WERI-Rb-1 (cell line): ENCODE results near the gene BLTP3A.
"Not testable (repeated sequence)": the region's sequence is repeated elsewhere in the genome, so short reads cannot be mapped to it uniquely, and the experiment has no call there.

Experiments
- DNase-seq: peaks from one replicate; pipeline ENCODE4 v3.0.0-alpha.2; 2020
- H3K27ac ChIP-seq: fragments of 250-450 bp; sonication (Bioruptor Pico); 2 replicates; pipeline ENCODE4 v1.5.1; 2020; ENCODE audit warnings: mild to moderate bottlenecking, moderate library complexity
- H3K27me3 ChIP-seq: fragments of 250-450 bp; sonication (Bioruptor Pico); 2 replicates; pipeline ENCODE4 v1.5.1; 2021; ENCODE audit warnings: mild to moderate bottlenecking, low read depth, moderate library complexity; ENCODE audit not compliant: insufficient read depth, severe bottlenecking
- H3K36me3 ChIP-seq: fragments of 250-450 bp; sonication (Bioruptor Pico); 2 replicates; pipeline ENCODE4 v1.5.1; 2020; ENCODE audit warnings: mild to moderate bottlenecking, moderate library complexity
- H3K4me3 ChIP-seq: 2 replicates; pipeline ENCODE4 v1.5.1; 2011; ENCODE audit warnings: low read depth, mild to moderate bottlenecking, control low read depth, low read length
- H3K9me3 ChIP-seq: fragments of 250-450 bp; sonication (Bioruptor Pico); 2 replicates; pipeline ENCODE4 v1.5.1; 2021; ENCODE audit warnings: mild to moderate bottlenecking, moderate library complexity; ENCODE audit not compliant: severe bottlenecking
- CTCF ChIP-seq: IDR thresholded peaks from 2 replicates; pipeline ENCODE4 v1.5.1; 2011; ENCODE audit warnings: low read depth, mild to moderate bottlenecking, control low read depth, inconsistent platforms, low read length

BLTP3A gene

GRCh38 chr6:34810017-34810882 lies 18.4 kb downstream of the BLTP3A start:
- no peak for TF ChIP-seq CTCF
- Histone ChIP-seq H3K27ac (no peak overlapping the region), H3K9me3 (no peaks in the 10 kb centered on the region), H3K27me3 (no peaks in the 10 kb centered on the region), H3K36me3 (peaks cover 14% of the 10 kb centered on the region), H3K4me3 (no peak overlapping the region)
- no peak for DNase-seq

- no peak for DNase-seq
- Histone ChIP-seq H3K9me3 (no peaks in the 10 kb centered on the region), H3K27me3 (no peaks in the 10 kb centered on the region), H3K36me3 (peaks cover 11% of the 10 kb centered on the region), H3K27ac (no peak overlapping the region), H3K4me3 (no peak overlapping the region)
- TF ChIP-seq CTCF: no peak
Observed at GRCh38 chr6:34810936-34811632, 19.2 kb downstream of the BLTP3A start.

DNA sequence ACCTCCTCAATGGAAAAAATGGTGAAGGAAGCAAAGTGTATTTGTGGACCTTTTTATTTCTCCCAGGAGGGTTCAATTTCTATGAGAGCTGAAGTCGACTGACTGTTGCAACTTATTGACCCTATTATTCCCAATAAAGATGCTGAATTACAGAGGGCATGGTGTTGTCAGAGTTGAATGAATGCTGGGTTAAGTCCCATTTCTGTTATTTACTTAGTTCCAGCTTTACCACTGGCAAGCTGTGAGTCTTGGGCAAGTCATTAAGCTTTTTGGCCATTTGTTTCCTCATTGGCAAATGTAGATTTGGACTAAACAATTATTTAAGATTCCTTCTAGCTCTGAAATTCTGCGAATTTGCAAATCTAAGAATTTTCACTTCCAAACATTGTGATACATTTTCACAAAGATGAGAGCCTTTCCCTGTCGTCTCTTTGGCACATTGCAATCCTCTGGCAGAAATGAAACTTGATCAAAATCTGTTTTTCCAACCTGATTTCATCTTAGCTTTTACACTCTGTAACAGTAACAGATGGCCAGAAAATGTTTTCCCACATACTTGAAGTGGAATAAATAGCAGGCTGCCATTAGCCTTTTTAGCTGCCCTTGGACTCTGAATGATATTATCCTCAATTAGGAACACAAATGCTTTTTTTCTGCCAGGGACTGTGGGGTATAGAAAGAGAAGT lies 21.3 kb downstream of the BLTP3A start:
- Histone ChIP-seq H3K9me3 (no peaks in the 10 kb centered on the region), H3K27ac (no peak overlapping the region), H3K4me3 (no peak overlapping the region), H3K27me3 (no peaks in the 10 kb centered on the region), H3K36me3 (peaks cover 10% of the 10 kb centered on the region)
- no peak for DNase-seq
- no peak for TF ChIP-seq CTCF

- no peaks in the 10 kb centered on the region for H3K9me3 ChIP-seq
- peaks cover 7% of the 10 kb centered on the region for H3K36me3 ChIP-seq
- H3K27ac ChIP-seq: no peak overlapping the region
- H3K4me3 ChIP-seq: no peak overlapping the region
- no peak for TF ChIP-seq CTCF
- DNase-seq: no peak
- H3K27me3 ChIP-seq: no peaks in the 10 kb centered on the region
Observed at GRCh38 chr6:34816635-34817301, 24.9 kb downstream of the BLTP3A start.

DNA sequence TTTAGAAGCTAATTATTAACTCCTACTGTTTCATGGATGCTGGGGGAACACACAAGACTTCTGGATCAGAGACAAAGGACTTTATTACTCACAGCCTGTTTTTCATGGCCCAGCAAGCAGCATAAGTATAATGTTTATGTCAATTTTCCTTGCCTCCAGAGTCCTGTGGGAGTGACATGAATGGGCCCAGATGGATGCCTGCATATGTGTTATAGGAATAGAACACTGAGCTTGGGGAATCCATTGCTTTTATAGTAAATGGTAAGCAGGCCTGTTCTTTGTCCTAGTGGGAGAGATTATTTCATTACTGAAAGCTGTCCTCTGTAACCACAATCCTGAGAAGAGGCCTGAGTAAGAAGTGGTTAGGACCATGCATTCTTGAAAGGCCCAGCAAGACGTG lies 25.6 kb downstream of the BLTP3A start:
- no peak overlapping the region for H3K4me3 ChIP-seq
- TF ChIP-seq CTCF: no peak
- no peak for DNase-seq
- H3K36me3 ChIP-seq: peaks cover 14% of the 10 kb centered on the region
- H3K27me3 ChIP-seq: no peaks in the 10 kb centered on the region
- H3K27ac ChIP-seq: no peak overlapping the region
- no peaks in the 10 kb centered on the region for H3K9me3 ChIP-seq

- not testable (repeated sequence) for H3K9me3 ChIP-seq, DNase-seq, H3K4me3 ChIP-seq, H3K27me3 ChIP-seq
- Histone ChIP-seq H3K27ac (peak overlapping the region; percentile 0; the same call in 1 of the 2 replicates), H3K36me3 (peaks cover 30% of the 10 kb centered on the region)
Observed at GRCh38 chr6:34818872-34819570, 27.1 kb downstream of the BLTP3A start.
